C1 segment of cervical spinal cord (tissue), 14 donors: ENCODE data around the gene CAPN13.
A peak's percentile ranks its signal among the peaks of the same experiment; 100 is the strongest.

ENCODE experiments used
- DNase-seq, 14 donors: peaks; one replicate each; lab custom pipeline; 2025; lab: John Stamatoyannopoulos, UW

The CAPN13 gene

GRCh38 chr2:30684026-30684425 lies 123.2 kb downstream of the CAPN13 start:
- no peak for DNase-seq

GRCh38 chr2:30683236-30683956 lies 123.8 kb downstream of the CAPN13 start:
- DNase-seq, result no peak

GRCh38 chr2:30681022-30681421 lies 126.2 kb downstream of the CAPN13 start:
- no peak for DNase-seq

- no peak for DNase-seq
Observed at GRCh38 chr2:30680121-30680520, 127.1 kb downstream of the CAPN13 start.

- peak in 3 of 14 donors; percentile 9 to 71 (median 52) for DNase-seq
Observed at GRCh38 chr2:30679426-30680088, 127.7 kb downstream of the CAPN13 start.

- DNase-seq, result no peak
Observed at GRCh38 chr2:30678410-30679137, 128.7 kb downstream of the CAPN13 start.

- DNase-seq, result no peak
Observed at GRCh38 chr2:30677861-30678385, 129.3 kb downstream of the CAPN13 start.

GRCh38 chr2:30677231-30677630 lies 130.0 kb downstream of the CAPN13 start:
- no peak for DNase-seq

- DNase-seq, result no peak
Observed at GRCh38 chr2:30675758-30676157, 131.5 kb downstream of the CAPN13 start.

GRCh38 chr2:30673127-30673526 lies 134.1 kb downstream of the CAPN13 start:
- no peak for DNase-seq
